AG04449 (cell line): ENCODE measurements around the gene HDGFL1.

ENCODE experiments used
- CTCF ChIA-PET: fragments of 350-600 bp; formaldehyde crosslinking; extraction: SDS; loops from one replicate; lab custom pipeline; 2021; ENCODE audit warnings: antibody characterized with exemption; lab: Yijun Ruan, JAX
- POLR2A ChIA-PET: fragments of 400-600, 350-600 bp; formaldehyde crosslinking; extraction: SDS; loops from one replicate; lab custom pipeline; 2020; ENCODE audit warnings: antibody characterized with exemption, inconsistent platforms; lab: Yijun Ruan, JAX
- DNase-seq: peaks from one replicate; pipeline ENCODE4 v3.0.0-alpha.2; 2010; ENCODE audit warnings: low read depth, low spot score
- H3K4me3 ChIP-seq: 2 replicates; pipeline ENCODE4 v1.5.1; 2011; ENCODE audit warnings: low read depth, mild to moderate bottlenecking, control low read depth, low read length
- TF ChIP-seq, protein P1 (sequence below): IDR thresholded peaks from one replicate; pipeline ENCODE4 v1.5.1; 2011; ENCODE audit warnings: mild to moderate bottlenecking, moderate library complexity, low read length, control low read depth, inconsistent platforms; ENCODE audit not compliant: insufficient read depth; ENCODE audit errors: missing control alignments

Gene HDGFL1

DNA sequence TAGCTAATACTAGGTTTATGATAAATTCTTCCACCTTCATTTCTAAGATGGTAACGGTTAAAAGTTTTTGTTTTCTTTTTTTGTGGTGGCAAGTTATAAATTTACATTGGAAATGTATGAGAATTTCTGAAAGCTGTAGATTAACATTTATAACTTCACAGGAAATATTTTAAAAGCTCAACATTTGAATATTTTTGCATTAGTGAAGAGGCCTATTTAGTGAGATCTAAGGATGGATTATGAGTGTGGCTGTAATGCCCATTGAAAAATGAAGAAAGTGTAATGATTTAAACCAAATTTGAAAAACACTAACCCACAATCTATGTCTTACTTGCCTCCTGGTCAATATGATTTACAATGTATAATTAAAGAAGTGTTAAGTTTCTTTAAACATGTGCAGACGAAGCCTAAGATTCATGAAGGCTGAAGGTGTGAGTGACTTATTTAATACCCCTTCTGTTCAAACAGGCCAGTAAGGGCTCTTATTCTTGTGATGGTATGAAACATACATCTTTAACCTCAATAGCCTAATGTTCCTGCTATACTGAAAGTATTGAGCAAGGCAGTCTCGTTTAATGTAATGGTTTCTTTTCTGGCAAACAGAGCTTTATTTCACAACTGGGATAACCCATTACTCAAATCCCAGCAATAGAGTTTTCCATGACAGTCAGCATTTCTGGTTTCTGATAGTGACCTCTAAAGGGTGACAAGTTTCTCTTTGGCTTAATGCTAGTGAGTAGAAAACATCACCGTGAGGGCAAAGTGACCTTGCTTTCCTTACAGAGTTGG, 13.2 kb downstream of the HDGFL1 start:
- DNase-seq: no peak
- no peak overlapping the region for H3K4me3 ChIP-seq
- POLR2A ChIA-PET: no interaction called here
- CTCF ChIA-PET: interaction anchor here (1.2 kb wide), 1 partner anchor 14 kb away, joined by 3 read pairs; no protein-coding TSS in a partner anchor
- TF ChIP-seq, protein P1, sequence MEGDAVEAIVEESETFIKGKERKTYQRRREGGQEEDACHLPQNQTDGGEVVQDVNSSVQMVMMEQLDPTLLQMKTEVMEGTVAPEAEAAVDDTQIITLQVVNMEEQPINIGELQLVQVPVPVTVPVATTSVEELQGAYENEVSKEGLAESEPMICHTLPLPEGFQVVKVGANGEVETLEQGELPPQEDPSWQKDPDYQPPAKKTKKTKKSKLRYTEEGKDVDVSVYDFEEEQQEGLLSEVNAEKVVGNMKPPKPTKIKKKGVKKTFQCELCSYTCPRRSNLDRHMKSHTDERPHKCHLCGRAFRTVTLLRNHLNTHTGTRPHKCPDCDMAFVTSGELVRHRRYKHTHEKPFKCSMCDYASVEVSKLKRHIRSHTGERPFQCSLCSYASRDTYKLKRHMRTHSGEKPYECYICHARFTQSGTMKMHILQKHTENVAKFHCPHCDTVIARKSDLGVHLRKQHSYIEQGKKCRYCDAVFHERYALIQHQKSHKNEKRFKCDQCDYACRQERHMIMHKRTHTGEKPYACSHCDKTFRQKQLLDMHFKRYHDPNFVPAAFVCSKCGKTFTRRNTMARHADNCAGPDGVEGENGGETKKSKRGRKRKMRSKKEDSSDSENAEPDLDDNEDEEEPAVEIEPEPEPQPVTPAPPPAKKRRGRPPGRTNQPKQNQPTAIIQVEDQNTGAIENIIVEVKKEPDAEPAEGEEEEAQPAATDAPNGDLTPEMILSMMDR: no peak

DNA sequence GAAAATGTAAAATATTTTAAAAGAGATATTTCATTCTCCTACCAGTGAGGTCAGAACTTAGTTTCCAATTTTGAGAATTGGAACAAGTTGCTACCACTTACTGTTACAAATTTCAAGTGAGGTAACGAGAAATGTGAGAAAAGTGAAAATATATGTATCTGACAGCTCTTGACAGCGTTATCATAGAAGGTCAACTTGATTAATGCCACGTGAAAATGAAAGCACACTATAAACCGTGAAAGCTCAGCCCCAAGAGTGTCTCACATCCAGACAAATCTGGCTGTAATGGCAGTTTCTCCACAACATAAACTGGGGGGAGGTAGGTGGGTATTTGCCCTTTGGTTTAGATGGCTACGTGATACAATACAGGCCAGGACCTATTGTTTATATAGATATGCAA, 13.9 kb downstream of the HDGFL1 start:
- no peak overlapping the region for H3K4me3 ChIP-seq
- ChIA-PET POLR2A (no interaction called here), CTCF (interaction anchor here (1.2 kb wide), 1 partner anchor 14 kb away, joined by 3 read pairs; no protein-coding TSS in a partner anchor)
- TF ChIP-seq, protein P1: no peak
- no peak for DNase-seq

DNA sequence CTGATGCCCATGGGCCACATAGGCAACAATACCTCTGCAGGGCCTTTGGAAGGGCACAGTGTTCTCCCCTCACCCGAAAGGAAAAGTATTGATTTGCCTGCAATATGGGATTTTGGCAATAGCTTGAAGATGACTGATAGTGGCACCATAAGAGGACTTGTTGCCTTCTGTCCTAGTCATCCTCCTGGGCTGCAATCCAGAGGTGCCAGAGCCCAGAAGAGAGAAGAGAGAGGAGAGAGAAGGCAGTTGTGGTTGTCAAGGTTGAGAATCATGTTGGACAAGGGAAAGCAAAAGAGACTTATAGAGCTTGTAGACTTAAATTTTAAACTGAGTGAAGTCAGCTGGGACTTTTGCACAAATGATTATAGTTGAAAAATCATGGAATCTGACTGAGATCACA, 14.6 kb downstream of the HDGFL1 start:
- ChIA-PET POLR2A (no interaction called here), CTCF (interaction anchor here (1.2 kb wide), 1 partner anchor 13 kb away, joined by 3 read pairs; no protein-coding TSS in a partner anchor)
- TF ChIP-seq, protein P1: no peak
- H3K4me3 ChIP-seq: no peak overlapping the region
- DNase-seq: no peak

DNA sequence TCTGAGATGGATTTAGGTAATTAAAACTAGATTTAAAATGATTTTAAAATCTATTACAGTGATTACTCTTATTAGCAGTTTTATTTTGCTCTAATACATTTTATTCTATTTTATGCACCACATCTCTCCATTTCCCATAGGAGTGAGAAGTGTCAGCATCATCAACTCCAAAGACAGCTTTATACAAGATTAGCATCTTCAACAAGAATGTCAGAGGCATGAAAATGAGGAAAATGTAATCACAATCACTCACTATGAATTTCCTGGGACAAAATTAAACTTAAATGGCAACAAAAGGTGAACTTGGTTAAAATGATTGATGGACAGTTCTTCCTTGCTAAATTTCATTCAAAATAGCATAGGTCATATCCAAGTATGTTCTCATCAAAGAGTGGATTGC, 19.8 kb downstream of the HDGFL1 start:
- TF ChIP-seq, protein P1: no peak
- DNase-seq: no peak
- POLR2A ChIA-PET: no interaction called here
- no peak overlapping the region for H3K4me3 ChIP-seq
- CTCF ChIA-PET: no interaction called here

DNA sequence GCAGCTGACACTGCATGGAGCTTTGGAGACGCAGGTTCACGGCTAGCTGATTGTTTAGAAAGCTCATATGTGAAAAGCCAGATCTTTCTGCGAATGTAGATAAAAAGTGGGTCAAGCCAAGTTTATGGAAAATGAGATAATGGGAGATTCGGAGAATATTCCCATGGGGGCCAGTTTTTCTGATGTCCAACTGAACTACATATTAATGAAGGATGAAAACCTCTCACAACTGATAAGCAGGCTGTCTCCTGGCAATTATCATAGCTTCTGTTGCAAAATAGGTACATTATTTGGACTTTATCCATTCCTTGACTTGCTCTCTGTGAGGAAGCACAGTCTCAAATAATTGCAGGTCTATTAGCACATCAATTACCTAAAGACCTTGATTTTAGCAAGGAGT, 21.1 kb downstream of the HDGFL1 start:
- POLR2A ChIA-PET: no interaction called here

DNA sequence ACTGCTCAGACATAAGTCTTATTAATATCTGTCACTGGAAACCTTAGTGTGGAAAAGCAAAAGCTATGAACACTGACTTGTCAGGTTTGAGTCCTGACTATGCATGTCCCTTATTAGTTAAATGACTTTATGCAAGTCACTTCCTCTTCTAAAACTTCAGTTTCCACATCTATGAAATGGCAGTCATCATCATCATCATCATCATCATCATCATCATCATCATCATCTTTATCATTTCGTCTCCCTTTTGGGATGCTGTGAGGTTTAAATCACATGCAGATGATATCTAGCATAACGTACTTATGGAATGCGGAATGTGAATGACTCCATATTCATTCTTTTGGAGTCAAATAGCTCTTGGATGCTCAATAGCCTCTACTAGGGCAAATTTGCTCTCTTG, 24.5 kb downstream of the HDGFL1 start:
- TF ChIP-seq, protein P1: no peak
- DNase-seq: no peak
- CTCF ChIA-PET: no interaction called here
- POLR2A ChIA-PET: no interaction called here
- no peak overlapping the region for H3K4me3 ChIP-seq

More for the DNA sequence above, 21.1 kb downstream of the HDGFL1 start:
- CTCF ChIA-PET: interaction anchor here (0.9 kb wide), 1 partner anchor 9 kb away, joined by 3 read pairs; no protein-coding TSS in a partner anchor
- TF ChIP-seq, protein P1: no peak
- no peak for DNase-seq
- no peak overlapping the region for H3K4me3 ChIP-seq
